Gastroesophageal sphincter (tissue), 4 donors: Measurements from ENCODE around the gene PCED1B. TPM values are rescaled to one million over a fixed set of nuclear protein-coding genes. Genes with fewer than 3 reads are reported as not detected.

Source experiments
- ATAC-seq: fragments of 150-250 bp; one replicate; pipeline ENCODE4 v1.9.1; 2016; ENCODE audit warnings: mild to moderate bottlenecking, moderate library complexity
- H3K27ac ChIP-seq, 4 donors: fragments of 200-600 bp; sonication (generic) in 3 of 4; 1 replicate in 3 of 4; 2 replicates in 1 of 4; pipeline ENCODE4 v1.5.1; 2016 to 2019
- H3K27me3 ChIP-seq: fragments of 200-600 bp; sonication (generic); one replicate; pipeline ENCODE4 v1.5.1; 2019
- H3K36me3 ChIP-seq, 2 donors: fragments of 200-600 bp; sonication (generic); one replicate each; pipeline ENCODE4 v1.5.1; 2019; ENCODE audit warnings: control low read depth in 1 of 2
- H3K4me1 ChIP-seq, 3 donors: fragments of 200-600 bp; sonication (generic); 1 replicate in 2 of 3; 2 replicates in 1 of 3; pipeline ENCODE4 v1.5.1; 2016 to 2019; ENCODE audit warnings: control low read depth in 2 of 3
- H3K4me3 ChIP-seq, 2 donors: fragments of 200-600 bp; sonication (generic); one replicate each; pipeline ENCODE4 v1.5.1; 2019; ENCODE audit warnings: mild to moderate bottlenecking in 1 of 2, moderate library complexity in 1 of 2
- H3K9me3 ChIP-seq, 3 donors: fragments of 200-600 bp; sonication (generic); one replicate each; pipeline ENCODE4 v1.5.1; 2017 to 2019; ENCODE audit warnings: control low read depth in 2 of 3
- EP300 ChIP-seq: sonication (generic); formaldehyde crosslinking; IDR thresholded peaks from one replicate; pipeline ENCODE4 v1.6.1; 2017; ENCODE audit warnings: antibody characterized with exemption, mild to moderate bottlenecking
- POLR2A ChIP-seq, 2 donors: fragments of 450-650 bp; IDR thresholded peaks; one replicate each; pipeline ENCODE4 v1.6.1; 2017; ENCODE audit warnings: antibody characterized with exemption in 2 of 2, mild to moderate bottlenecking in 2 of 2, moderate library complexity in 1 of 2
- POLR2AphosphoS5 ChIP-seq: sonication (generic); formaldehyde crosslinking; IDR thresholded peaks from one replicate; pipeline ENCODE4 v1.6.1; 2017; ENCODE audit warnings: antibody characterized with exemption
- WGBS, 2 donors: methylation state at CpG; one replicate each; pipeline ENCODE4 v1.1.5; 2018; ENCODE audit warnings: low coverage in 1 of 2; 5-methylcytosine and 5-hydroxymethylcytosine counted together
- total RNA-seq, 4 donors: library from RNA; depleted of rRNA; stranded (reverse); fragments of >200 nt; gene quantifications; one replicate each; pipeline ENCODE4 v1.1.0, GENCODE V29; 2016
- TF ChIP-seq, protein P1 (sequence below), 4 experiments: fragments of 200-600 bp in 2 of 4; fragments of 450-650 bp in 2 of 4; sonication (generic) in 1 of 4; IDR thresholded peaks; one replicate each; pipeline ENCODE4 v1.5.1; 2017 to 2019; ENCODE audit warnings: antibody characterized with exemption in 4 of 4, mild to moderate bottlenecking in 2 of 4, moderate library complexity in 2 of 4

The PCED1B gene
- total RNA-seq, 4 donors from 2014 or later: 0.22 to 2.7 (median 1.7) TPM; not detected in 1

DNA sequence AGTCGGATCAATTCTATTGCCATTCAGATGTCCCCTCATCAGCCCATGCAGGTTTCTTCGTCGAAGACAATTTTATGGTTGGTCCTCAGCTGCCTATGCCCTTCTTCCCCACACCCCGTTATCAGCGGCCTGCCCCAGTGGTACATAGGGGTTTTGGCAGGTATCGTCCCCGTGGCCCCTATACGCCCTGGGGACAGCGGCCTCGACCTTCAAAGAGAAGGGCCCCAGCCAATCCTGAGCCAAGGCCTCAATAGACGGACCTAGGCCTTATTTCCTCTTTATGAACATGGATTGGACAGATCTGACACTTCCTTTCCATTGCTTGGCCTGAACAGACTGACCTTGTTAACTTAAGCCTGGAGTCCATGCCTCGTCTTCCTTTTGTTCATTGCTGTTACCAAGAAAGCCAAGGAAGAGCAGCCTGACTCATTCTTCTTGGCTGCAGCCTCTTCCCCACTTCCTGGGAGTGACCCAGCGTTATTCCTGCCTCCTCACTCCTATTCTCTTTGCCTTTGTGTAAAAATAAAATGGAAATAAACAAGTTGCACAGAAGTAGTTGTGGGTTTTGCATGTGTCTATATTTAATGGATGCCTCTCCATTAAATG, 156.8 kb downstream of the PCED1B start:
- Histone ChIP-seq H3K27me3 (no peaks in the 10 kb centered on the region), H3K4me1 (no peaks in the 10 kb centered on the region), H3K9me3 (no peaks in the 10 kb centered on the region), H3K27ac (no peak overlapping the region), H3K36me3 (peaks cover 0 to 5% of the 10 kb centered on the region in 2 donors), H3K4me3 (no peak overlapping the region)
- no peak for ATAC-seq
- 78 to 100% methylated on average over 1 to 5 of the region's 13 CpGs for WGBS, 2 donors
- no peak for TF ChIP-seq EP300
- no peak for TF ChIP-seq POLR2AphosphoS5
- no peak for TF ChIP-seq POLR2A (IDR thresholded peaks at IDR 0.05)
- TF ChIP-seq, protein P1, sequence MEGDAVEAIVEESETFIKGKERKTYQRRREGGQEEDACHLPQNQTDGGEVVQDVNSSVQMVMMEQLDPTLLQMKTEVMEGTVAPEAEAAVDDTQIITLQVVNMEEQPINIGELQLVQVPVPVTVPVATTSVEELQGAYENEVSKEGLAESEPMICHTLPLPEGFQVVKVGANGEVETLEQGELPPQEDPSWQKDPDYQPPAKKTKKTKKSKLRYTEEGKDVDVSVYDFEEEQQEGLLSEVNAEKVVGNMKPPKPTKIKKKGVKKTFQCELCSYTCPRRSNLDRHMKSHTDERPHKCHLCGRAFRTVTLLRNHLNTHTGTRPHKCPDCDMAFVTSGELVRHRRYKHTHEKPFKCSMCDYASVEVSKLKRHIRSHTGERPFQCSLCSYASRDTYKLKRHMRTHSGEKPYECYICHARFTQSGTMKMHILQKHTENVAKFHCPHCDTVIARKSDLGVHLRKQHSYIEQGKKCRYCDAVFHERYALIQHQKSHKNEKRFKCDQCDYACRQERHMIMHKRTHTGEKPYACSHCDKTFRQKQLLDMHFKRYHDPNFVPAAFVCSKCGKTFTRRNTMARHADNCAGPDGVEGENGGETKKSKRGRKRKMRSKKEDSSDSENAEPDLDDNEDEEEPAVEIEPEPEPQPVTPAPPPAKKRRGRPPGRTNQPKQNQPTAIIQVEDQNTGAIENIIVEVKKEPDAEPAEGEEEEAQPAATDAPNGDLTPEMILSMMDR (IDR thresholded peaks at IDR 0.05): no peak

DNA sequence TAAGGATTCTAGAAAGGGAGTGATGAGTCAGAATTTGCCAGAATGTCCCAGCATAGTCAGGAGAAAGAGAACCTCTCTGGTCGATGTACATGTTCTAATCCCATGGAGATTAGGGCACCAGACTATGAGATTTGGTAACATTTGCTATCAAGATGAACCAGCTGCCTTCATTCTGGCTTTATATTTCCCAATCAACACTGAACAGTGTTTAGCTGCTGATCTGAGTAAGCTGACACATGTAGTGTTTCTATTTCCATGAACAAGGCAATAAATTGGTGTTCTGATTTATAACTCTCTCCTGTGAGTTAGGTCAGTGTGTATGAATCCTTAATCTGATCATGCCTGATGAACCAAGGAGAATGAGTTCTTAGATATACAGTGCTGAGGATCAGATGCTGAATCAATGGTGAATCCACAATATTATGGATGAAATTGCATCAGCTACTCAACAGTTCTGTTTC, 158.4 kb downstream of the PCED1B start:
- TF ChIP-seq POLR2A (IDR thresholded peaks at IDR 0.05) (no peak), EP300 (no peak), POLR2AphosphoS5 (no peak)
- TF ChIP-seq, protein P1 (IDR thresholded peaks at IDR 0.05): no peak

DNA sequence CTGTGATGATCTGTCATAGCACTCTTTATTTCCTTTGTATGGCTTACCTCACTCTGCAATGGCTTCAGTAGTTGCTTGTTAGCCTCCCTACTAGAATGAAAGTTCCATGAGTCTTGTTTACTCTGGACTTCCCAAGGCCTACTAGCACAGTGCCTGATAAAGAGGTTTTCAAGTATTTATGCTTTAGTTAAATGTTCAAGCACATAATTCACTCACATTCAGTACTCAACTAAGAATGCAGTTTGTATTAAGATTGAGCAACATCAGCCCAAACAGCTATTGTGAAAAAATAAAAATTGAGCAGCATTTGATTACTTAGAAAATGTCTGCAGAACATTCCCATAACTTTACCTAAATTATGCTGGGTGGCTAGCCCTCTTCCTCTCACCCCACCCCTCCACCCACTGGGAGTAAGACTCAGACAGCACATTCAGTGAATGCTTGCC, 159.3 kb downstream of the PCED1B start:
- H3K4me1 ChIP-seq: no peaks in the 10 kb centered on the region
- no peaks in the 10 kb centered on the region for H3K9me3 ChIP-seq
- H3K27me3 ChIP-seq: no peaks in the 10 kb centered on the region
- TF ChIP-seq POLR2A (IDR thresholded peaks at IDR 0.05): no peak
- no peak for TF ChIP-seq POLR2AphosphoS5
- TF ChIP-seq, protein P1 (IDR thresholded peaks at IDR 0.05): no peak
- no peak for TF ChIP-seq EP300
- no peak overlapping the region for H3K4me3 ChIP-seq
- peaks cover 0 to 5% of the 10 kb centered on the region in 2 donors for H3K36me3 ChIP-seq
- no peak overlapping the region for H3K27ac ChIP-seq
- ATAC-seq: peak; percentile 45

More for the DNA sequence above, 158.4 kb downstream of the PCED1B start:
- no peak for ATAC-seq
- peaks cover 0 to 5% of the 10 kb centered on the region in 2 donors for H3K36me3 ChIP-seq
- no peak overlapping the region for H3K4me3 ChIP-seq
- H3K27ac ChIP-seq: no peak overlapping the region
- no peaks in the 10 kb centered on the region for H3K4me1 ChIP-seq
- WGBS, 2 donors: 67 to 83% methylated on average over 1 of the region's 1 CpG
- H3K9me3 ChIP-seq: no peaks in the 10 kb centered on the region
- H3K27me3 ChIP-seq: no peaks in the 10 kb centered on the region

DNA sequence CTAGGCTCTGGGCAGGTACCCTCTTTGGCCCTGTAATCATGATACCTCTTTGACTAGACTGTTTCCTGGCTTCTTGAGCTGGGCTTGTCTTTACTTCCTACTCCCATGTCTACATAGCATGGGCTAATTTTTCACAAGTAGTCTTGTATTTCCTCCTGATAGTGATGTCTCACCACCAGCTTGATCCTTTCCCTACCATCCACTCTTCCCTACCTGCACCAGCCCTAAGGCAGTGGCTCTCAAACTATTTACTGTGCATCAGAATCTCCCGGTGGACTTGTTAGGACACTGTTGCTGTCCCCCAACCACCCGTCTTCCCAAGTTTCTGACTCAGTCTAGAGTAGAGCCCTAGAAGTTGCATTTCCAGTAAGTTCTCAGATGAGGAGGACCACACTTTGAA, 163.0 kb downstream of the PCED1B start:
- Histone ChIP-seq H3K9me3 (no peaks in the 10 kb centered on the region), H3K27me3 (no peaks in the 10 kb centered on the region), H3K4me3 (no peak overlapping the region), H3K27ac (no peak overlapping the region), H3K36me3 (no peaks in the 10 kb centered on the region), H3K4me1 (no peaks in the 10 kb centered on the region)
- ATAC-seq: no peak
- TF ChIP-seq, protein P1 (IDR thresholded peaks at IDR 0.05): no peak
- TF ChIP-seq EP300 (no peak), POLR2AphosphoS5 (no peak), POLR2A (IDR thresholded peaks at IDR 0.05) (no peak)
- 92 to 100% methylated on average over 2 of the region's 2 CpGs for WGBS, 2 donors

DNA sequence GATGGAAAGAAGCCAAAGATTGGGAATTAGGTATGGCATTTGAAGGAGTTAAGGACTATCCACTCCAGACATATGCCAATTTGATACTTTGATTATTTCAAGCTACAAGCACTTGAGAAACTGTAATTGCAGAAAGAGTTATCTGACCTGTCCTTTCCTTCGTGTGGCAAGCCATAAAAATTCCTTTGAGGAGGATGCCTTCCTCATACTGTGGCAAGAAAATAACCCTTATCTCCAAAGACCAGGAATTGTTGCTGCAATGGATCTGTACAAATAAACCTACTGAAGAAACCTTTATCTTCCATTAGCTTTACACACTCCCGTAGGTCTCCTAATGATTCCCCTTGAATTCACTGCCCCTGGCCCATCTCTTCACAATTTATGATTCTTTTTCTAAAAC, 165.4 kb downstream of the PCED1B start:
- no peak for ATAC-seq
- H3K27ac ChIP-seq: no peak overlapping the region
- TF ChIP-seq, protein P1 (IDR thresholded peaks at IDR 0.05): no peak
- TF ChIP-seq EP300: no peak
- TF ChIP-seq POLR2AphosphoS5: no peak
- no peak for TF ChIP-seq POLR2A (IDR thresholded peaks at IDR 0.05)
- H3K4me1 ChIP-seq: no peaks in the 10 kb centered on the region
- no peaks in the 10 kb centered on the region for H3K36me3 ChIP-seq
- H3K9me3 ChIP-seq: no peaks in the 10 kb centered on the region
- H3K4me3 ChIP-seq: no peak overlapping the region
- WGBS, 2 donors: 29 to 49% methylated on average over 2 of the region's 2 CpGs
- no peaks in the 10 kb centered on the region for H3K27me3 ChIP-seq
